ENCODE measurements around the gene WBP1. TPM values are rescaled to one million over a fixed set of nuclear protein-coding genes. Genes with fewer than 3 reads are reported as not detected.

The WBP1 gene
- total RNA-seq, 4 donors from 2014 or later = 10.7 to 17.5 (median 16.5) TPM

DNA sequence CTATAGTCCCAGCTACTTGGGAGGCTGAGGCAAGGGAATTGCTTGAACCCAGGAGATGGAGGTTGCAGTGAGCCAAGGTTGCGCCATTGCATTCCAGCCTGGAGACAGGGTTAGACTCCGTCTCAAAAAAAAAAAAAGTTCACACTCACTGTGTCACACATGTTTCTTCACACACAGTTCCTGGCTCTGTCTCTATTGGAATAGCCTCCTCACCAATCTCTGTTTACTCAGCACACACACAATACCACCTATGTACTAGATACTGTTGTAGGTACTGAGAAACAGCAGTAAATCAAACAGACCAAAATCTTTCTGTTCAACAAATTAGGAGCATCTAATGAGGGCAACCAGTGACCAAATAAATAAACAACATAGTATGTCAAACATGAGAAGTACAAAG, 27.9 kb downstream of the WBP1 start:
- in situ Hi-C loops (cut with MboI; ENCODE audit: low sequenced_read_pairs in 4 of 4) (loop anchor here in 3 of 4 donors (5.0 to 10.0 kb wide), 2 partner anchors 96 to 99 kb away; no protein-coding TSS in a partner anchor), intact Hi-C loops (cut with DNase I; ENCODE audit: low total_unique reads) (no loop called here)
- Histone ChIP-seq H3K9me3 (no peaks in the 10 kb centered on the region), H3K36me3 (peaks cover 0 to 28% of the 10 kb centered on the region in 2 donors), H3K27ac (no peak overlapping the region), H3K4me3 (no peak overlapping the region), H3K27me3 (no peaks in the 10 kb centered on the region), H3K4me1 (peaks cover 17 to 18% of the 10 kb centered on the region in 2 donors)
- DNase-seq (no peak), ATAC-seq (no peak)
- no peak for TF ChIP-seq POLR2A (IDR thresholded peaks at IDR 0.05)
- TF ChIP-seq, protein P1, sequence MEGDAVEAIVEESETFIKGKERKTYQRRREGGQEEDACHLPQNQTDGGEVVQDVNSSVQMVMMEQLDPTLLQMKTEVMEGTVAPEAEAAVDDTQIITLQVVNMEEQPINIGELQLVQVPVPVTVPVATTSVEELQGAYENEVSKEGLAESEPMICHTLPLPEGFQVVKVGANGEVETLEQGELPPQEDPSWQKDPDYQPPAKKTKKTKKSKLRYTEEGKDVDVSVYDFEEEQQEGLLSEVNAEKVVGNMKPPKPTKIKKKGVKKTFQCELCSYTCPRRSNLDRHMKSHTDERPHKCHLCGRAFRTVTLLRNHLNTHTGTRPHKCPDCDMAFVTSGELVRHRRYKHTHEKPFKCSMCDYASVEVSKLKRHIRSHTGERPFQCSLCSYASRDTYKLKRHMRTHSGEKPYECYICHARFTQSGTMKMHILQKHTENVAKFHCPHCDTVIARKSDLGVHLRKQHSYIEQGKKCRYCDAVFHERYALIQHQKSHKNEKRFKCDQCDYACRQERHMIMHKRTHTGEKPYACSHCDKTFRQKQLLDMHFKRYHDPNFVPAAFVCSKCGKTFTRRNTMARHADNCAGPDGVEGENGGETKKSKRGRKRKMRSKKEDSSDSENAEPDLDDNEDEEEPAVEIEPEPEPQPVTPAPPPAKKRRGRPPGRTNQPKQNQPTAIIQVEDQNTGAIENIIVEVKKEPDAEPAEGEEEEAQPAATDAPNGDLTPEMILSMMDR (IDR thresholded peaks at IDR 0.05 in 4 of 5, conservative IDR thresholded peaks at IDR 0.05 in 1 of 5) = no peak

GRCh38 chr2:74488643-74489481, 30.6 kb downstream of the WBP1 start:
- intact Hi-C loops (cut with DNase I; ENCODE audit: low total_unique reads) (no loop called here), in situ Hi-C loops (cut with MboI; ENCODE audit: low sequenced_read_pairs in 4 of 4) (loop anchor here in 3 of 4 donors (5.0 to 10.0 kb wide), 2 partner anchors 93 to 96 kb away; no protein-coding TSS in a partner anchor)
- DNase-seq (no peak), ATAC-seq (no peak)
- Histone ChIP-seq H3K9me3 (no peaks in the 10 kb centered on the region), H3K4me3 (no peak overlapping the region), H3K27ac (no peak overlapping the region), H3K4me1 (peaks cover 2 to 3% of the 10 kb centered on the region in 2 donors), H3K36me3 (peaks cover 0 to 54% of the 10 kb centered on the region in 2 donors), H3K27me3 (no peaks in the 10 kb centered on the region)
- TF ChIP-seq, protein P1 (IDR thresholded peaks at IDR 0.05 in 4 of 5, conservative IDR thresholded peaks at IDR 0.05 in 1 of 5) = no peak
- no peak for TF ChIP-seq POLR2A (IDR thresholded peaks at IDR 0.05)

DNA sequence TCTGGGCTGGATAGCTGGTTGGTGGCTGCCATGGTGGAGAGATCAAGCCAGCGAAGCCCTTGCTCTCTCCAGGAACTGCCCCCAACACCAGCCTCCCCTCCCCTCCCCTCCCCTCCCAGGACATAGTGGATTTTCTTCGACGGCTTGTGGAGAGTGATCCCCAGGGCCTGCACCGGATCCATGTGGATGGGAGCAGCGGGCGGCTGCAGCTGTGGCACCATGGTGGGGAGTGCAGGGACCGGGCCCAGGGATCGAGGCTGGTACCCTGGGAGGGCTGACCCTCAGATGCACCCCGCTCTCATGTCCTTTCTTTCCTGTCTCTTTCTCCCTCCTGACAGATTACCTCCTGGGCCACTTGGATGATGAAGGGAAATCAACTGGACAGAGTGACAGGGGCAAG, 31.7 kb downstream of the WBP1 start:
- DNase-seq (no peak), ATAC-seq (no peak)
- TF ChIP-seq, protein P1 (IDR thresholded peaks at IDR 0.05 in 4 of 5, conservative IDR thresholded peaks at IDR 0.05 in 1 of 5) = no peak
- no peak for TF ChIP-seq POLR2A (IDR thresholded peaks at IDR 0.05)
- Histone ChIP-seq H3K27me3 (no peaks in the 10 kb centered on the region), H3K36me3 (peaks cover 0 to 61% of the 10 kb centered on the region in 2 donors), H3K4me1 (no peaks in the 10 kb centered on the region), H3K4me3 (no peak overlapping the region), H3K27ac (no peak overlapping the region), H3K9me3 (no peaks in the 10 kb centered on the region)
- in situ Hi-C loops (cut with MboI; ENCODE audit: low sequenced_read_pairs in 4 of 4) (loop anchor here in 3 of 4 donors (5.0 to 10.0 kb wide), 2 partner anchors 92 to 95 kb away; no protein-coding TSS in a partner anchor), intact Hi-C loops (cut with DNase I; ENCODE audit: low total_unique reads) (no loop called here)

DNA sequence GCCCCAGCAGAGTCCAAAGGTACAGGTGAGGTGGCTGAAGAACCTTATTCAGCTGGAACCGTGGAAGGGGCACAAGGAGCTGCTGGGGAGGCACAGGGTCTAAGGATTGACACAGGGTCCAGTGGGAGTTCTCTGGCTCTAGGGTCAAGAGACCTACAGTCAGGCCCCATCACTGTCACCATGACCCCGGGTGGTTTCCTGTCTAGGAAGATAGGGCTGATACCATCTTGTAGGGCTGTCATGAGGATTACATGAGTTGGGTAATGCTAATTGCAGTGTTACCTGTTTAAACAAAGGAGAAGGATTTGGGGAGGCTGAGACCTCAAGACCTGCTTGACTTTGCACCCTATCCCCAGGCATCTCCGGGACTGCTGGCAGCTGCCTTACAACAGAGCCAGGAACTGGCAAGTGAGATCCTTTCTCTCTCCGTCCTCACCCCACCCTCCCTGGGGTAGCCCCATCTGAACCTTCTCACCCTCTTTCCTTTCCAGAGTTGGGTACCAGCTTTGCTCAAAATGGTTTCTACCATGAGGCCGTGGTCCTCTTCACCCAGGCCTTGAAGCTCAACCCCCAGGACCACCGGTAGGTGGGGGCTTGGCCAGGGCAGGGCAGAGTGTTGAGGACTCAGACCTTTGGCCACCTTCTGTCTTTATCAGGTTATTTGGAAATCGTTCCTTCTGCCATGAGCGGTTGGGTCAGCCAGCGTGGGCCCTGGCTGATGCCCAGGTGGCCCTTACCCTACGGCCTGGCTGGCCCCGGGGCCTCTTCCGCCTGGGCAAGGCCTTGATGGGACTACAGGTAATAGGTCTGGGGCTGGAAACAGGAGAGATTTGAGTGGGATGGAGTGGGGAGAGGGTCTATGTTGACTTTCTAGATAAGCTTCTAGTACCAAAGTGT, 33.7 kb downstream of the WBP1 start:
- no peak for ATAC-seq
- in situ Hi-C loops (cut with MboI; ENCODE audit: low sequenced_read_pairs in 4 of 4) = no loop called here

More for the DNA sequence above, 33.7 kb downstream of the WBP1 start:
- no peak for DNase-seq
- intact Hi-C loops (cut with DNase I; ENCODE audit: low total_unique reads) = no loop called here
- H3K27ac ChIP-seq = no peak overlapping the region
- TF ChIP-seq POLR2A (IDR thresholded peaks at IDR 0.05) = no peak
- TF ChIP-seq, protein P1 (IDR thresholded peaks at IDR 0.05 in 4 of 5, conservative IDR thresholded peaks at IDR 0.05 in 1 of 5) = no peak
- peaks cover 0 to 1% (median under 1%) of the 10 kb centered on the region in 3 donors for H3K27me3 ChIP-seq
- no peaks in the 10 kb centered on the region for H3K9me3 ChIP-seq
- H3K36me3 ChIP-seq = peaks cover 0 to 51% of the 10 kb centered on the region in 2 donors
- H3K4me1 ChIP-seq = no peaks in the 10 kb centered on the region
- no peak overlapping the region for H3K4me3 ChIP-seq

Data from gastrocnemius medialis (tissue), 4 donors.